ENCODE data around the gene CPAMD8.
"Not testable (repeated sequence)": the region's sequence is repeated elsewhere in the genome, so short reads cannot be mapped to it uniquely, and the experiment has no call there.

Gene CPAMD8

DNA sequence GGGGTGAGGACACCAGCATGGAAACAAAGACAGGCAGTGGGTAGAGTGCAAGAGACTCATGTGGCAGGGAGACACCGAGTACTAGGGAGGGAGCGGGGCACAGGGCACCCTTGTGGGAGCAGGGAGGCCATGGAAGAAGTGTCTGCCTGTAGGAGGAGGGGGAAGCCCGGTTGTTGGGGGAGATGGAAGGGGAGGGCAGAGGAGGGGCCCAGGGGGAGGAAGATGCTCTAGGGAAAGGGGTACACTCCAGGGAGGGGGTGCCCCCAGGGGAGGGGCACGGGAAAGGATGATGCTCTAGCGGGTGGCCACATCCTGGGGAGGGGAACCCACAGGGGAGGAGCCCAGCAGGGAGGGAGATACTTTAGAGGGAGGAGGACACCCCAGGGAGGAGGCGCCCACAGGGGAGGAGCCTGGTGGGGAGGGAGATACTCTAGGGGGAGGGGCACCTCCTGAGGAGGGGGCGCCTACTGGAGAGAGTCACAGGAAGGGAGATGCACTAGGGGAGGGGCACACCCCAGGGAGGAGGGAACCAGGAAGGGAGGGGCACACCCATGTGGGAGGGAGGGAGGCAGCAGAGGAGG, 24.9 kb downstream of the CPAMD8 start:
- peak; percentile 32 for DNase-seq (ENCODE audit: low read depth)

DNA sequence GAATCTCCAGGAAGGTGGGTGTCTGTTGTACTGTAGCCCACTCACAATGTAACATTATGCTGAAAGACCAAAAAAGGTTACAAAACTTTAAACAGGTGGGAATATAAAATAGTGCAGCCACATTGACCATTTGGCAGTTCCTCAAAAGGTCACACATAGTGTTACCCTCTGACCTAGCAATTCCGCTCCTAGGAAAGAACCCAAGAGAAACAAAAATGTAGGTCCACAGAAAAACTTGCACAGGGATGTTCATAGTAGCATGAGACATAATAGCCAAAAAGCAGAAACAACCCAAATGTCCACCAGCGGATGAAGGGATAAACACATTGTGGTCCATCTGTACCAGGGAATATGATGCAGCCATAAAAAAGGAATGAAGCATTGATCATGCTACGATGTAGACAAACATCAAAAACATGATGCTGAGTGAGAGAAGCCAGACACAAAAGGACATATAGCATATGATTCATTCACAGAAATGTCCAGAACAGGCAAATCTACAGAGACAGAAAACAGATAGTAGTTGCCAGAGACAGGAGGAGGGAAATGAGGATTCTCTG, 27.9 kb downstream of the CPAMD8 start:
- no peak for DNase-seq (ENCODE audit: low read depth)

DNA sequence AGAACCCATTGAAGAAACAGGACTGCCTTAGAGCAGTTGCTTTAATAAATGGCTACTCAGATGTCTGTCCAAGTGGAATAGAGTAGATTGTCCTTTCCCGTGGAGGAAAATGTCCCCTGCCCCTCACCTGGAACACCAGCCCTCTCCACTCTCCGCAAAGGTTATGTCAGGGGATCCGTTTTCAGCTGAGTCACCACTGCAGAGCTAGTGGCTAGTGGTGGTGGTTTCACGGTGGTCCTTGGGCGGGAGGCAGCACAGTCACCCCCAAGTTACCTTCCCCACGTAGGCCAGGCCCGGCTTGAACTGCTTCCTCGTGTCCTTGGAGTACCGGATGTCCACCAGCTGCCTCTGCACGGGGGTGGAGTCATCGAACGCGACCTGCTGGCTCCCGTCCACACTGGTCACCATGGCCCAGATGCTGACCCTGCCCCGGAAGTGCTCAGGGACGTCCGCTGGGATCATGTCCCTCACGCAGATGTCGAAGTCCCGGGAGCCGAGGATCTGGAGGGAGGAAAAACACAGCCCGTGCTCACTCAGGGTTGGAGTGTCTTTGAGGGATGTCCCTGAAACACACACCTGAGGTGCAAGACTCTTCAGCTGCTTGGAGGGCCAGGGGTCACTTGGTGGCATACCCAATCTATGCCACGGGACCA, 29.6 kb downstream of the CPAMD8 start:
- DNase-seq (ENCODE audit: low read depth) = not testable (repeated sequence)

DNA sequence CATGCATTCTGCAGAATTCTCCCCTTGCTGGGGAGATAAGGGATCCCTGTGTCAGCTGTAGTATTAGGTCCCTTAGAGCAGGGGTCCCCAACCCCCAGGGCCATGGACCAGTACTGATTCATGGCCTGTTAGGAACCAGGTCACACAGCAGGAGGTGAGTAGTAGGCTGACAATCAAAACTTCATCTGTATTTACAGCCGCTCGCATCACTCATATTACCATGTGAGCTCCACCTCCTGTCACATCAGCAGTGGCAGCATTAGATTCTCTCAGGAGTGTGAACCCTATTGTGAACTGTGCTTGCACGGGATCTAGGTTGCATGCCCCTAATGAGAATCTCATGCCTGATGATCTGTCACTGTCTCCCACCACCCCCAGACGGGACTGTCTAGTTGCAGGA, 37.9 kb downstream of the CPAMD8 start:
- DNase-seq (ENCODE audit: low read depth) = no peak

DNA sequence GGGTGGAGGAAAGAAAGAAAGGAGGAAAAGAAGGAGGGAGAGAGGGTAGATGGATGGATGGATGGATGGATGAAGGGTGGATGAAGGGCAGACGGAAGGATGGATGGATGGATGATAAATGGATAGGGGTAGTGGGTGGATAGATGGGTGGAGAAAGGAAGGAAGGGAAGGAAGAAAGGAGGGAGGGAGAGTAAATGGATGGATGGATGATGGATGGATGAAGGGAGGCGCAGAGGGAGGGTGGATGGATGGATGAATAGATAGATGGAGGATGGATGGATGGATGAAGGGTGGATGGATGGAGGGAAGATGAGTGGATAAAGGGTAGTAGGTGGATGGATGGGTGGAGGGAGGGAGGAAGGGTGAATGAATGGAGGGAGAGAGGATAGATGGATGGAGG, 41.2 kb downstream of the CPAMD8 start:
- DNase-seq (ENCODE audit: low read depth) = no peak

DNA sequence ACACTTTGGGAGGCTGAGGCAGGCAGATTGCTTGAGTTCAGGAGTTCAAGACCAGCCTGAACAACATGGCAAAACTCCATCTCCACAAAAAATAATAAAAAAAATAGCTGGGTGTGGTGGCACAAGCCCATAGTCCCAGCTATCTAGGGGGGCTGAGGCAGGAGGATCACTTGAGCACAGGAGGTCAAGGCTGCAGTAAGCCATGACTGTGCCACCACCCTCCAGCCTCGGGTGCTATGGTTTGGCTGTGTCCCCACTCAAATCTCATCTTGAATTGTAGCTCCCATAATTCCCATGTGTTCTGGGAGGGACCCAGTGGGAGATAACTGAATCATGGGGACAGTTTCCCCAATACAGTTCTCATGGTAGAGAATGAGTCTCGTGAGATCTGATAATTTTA, 44.0 kb downstream of the CPAMD8 start:
- not testable (repeated sequence) for DNase-seq (ENCODE audit: low read depth)

DNA sequence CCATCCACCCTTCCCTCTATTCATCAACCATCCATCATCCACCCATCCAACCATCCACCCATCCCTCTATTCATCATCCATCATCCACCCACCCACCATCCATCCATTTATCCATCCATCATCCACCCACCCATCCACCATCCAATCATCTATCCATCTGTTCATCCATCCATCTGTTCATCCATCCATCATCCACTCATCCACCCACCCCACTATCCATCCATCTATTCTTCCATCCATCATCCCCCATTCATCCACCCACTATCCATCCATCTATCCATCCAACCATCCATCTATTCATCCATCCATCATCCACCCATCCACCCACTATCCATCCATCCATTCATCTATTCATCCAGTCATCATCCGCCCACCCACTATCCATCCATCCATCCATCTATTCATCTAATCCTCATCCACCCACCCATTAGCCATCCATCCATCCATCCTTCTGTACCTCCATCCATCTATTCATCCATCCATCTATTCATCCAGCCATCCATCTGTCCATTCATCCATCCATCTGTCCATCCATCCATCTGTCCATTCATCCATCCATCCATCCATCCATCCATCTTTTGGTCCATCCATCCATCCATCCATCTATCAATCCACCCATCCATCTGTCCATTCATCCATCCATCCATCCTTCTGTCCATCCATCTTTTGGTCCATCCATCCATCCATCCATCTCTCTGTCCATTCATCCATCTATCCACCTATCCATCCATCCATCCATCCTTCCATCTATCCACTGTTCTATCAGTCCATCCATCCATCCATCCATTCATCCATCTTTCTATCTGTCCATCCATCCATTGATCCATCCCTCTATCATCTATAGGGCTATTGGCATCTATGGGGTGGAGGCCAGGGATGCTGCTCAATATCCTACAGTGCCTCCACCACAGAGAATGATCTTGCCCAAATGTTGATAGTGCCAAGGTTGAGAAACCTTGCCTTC, 47.5 kb downstream of the CPAMD8 start:
- DNase-seq (ENCODE audit: low read depth) = no peak

DNA sequence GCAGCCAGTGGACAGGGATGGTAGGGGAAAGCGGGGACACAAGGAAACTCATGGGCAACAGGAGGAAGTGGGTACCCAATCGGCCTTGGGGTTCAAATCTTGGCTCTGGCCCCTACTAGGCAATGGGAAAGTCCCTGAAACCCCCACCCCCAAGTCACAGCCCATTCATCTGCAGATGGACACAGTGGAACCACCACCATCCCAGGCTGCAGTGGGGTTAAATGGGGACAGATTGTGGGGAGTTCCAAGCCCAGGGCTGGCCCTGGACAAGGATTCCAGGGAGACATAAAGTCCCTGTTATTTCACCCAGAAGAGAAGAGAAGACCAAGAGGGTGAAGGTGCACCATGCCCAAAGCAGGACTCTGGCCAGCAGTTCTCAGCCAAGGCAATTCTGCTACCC, 48.5 kb downstream of the CPAMD8 start:
- DNase-seq (ENCODE audit: low read depth) = no peak

DNA sequence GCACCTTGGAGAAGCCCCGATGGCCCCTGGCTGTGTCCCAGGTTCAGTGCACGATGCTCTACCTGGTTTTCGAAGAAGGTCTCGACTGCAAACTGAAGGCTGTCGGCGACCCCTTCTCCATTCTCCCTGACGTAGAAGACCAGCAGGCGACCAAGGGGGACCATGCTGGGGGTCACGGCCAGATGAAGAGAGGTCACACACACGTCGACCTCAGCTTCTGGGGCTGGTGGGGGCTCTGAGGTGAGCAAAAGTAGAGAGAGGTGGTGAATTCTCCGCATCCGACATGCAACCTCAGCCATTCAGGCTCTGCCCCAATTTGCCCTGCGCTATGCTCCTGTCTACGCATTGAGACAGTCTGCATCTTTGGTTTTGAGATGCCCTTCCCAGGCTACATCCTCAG, 49.3 kb downstream of the CPAMD8 start:
- no peak for DNase-seq (ENCODE audit: low read depth)

DNA sequence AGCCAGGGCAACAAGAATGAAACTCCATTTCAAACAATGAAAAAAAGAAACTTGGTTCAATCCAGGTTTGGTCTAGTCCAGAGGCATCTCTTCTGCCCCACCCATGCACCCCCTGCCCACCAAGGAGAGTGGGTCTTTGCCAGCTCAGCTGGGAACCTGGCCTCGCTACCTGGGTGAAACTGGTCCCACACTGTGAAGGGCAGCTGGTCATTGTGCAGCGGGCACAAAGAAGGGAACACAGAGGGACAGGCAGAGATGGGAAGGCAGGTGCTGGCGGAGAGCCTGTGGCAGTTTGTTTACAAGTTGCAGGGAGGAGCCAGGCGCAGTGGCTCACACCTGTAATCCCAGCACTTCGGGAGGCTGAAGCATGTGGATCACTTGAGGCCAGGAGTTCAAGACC, 50.2 kb downstream of the CPAMD8 start:
- no peak for DNase-seq (ENCODE audit: low read depth)

DNA sequence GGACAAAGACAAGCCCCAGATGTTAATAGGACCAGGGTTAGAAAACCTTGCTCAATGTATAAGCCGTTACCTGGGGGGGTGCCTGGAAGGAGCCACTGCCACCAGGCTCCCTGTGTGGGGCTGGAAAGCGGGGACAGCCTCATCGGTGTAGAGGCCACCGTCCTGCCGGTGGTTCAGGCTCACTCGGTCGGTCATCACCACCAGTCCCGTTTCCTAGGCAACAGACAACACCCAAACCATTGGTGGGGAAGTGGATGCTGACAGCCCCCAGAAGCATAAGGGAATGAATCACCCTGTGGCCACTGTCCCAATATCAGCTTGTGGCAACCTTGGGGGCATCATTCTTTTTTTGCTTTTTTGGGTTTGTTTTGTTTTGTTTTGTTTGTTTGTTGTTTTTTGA, 55.8 kb downstream of the CPAMD8 start:
- no peak for DNase-seq (ENCODE audit: low read depth)

DNA sequence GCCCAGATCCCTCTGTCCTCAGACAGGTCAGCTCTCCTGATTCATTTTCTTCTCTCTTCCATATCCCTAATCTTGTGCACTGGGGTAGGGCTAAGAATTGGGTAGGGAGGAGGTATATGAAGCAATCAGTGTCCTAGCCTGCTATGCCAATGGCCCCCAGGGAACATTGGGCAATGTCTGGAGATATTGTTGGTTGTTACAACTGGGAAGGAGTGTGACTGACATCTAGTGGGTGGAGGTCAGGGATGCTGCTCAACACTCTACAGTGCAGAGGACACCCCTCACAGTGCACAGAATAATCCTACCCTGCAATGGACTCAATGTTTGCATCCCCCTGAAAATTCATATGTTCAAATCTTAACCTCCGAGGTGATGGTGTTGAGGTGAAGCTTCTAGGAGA, 57.5 kb downstream of the CPAMD8 start:
- DNase-seq (ENCODE audit: low read depth) = no peak

DNA sequence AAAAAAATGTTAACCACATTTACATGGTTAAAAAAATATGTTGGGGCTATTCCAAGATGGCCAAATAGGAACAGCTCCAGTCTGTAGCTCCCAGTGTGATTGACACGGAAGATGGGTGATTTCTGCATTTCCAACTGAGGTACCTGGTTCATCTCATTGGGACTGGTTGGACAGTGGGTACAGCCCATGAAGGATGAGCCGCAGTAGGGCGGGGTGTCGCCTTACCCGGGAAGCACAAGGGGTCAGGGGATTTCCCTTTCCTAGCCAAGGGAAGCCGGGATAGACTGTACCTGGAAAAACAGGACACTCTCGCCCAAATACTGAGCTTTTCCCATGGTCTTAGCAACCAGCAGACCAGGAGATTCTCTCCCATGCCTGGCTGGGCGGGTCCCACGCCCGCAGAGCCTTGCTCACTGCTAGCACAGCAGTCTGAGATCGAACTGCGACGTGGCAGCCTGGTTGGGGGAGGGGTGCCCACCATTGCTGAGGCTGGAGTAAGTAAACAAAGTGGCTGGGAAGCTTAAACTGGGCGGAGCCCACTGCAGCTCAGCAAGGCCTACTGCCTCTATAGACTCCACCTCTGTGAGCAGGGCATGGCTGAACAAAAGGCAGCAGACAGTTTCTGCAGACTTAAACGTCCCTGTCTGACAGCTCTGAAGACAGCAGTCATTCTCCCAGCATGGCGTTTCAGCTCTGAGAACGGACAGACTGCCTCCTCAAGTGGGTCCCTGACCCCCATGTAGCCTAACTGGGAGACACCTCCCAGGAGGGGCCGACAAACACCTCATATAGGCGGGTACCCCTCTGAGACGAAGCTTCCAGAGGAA, 65.4 kb downstream of the CPAMD8 start:
- not testable (repeated sequence) for DNase-seq (ENCODE audit: low read depth)

DNA sequence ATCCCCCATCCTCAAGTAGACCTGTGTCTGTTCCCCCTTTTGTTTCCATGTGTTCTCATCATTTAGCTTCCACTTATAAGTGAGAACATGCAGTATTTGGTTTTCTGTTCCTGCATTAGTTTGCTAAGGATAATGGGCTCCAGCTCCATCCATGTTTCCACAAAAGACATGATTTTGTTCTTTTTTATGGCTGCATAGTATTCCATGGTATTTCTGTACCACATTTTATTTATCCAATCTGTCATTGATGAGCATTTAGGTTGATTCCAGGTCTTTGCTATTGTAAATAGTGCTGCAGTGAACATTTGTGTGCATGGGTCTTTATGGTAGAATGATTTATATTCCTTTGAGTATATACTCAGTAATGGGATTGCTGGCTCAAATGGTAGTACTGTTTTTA, 68.3 kb downstream of the CPAMD8 start:
- DNase-seq (ENCODE audit: low read depth) = not testable (repeated sequence)

DNA sequence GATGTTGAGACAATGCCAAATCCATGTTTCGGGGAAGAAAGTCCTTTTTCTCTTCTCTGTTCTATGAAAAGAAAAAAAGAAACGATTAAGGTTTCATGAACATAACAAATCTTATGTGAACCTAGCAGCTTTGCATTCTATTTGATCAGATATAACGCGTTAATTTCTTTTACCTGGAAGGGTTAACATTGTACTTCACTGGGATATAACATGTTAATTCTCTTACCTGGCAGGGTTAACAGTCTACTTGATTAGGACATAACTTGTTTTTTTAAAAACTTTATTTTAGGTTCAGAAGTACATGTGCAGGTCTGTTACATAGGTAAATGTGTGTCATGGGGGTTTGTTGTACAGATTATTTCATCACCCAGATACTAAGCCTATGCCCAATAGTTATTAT, 68.8 kb downstream of the CPAMD8 start:
- DNase-seq (ENCODE audit: low read depth) = no peak

DNA sequence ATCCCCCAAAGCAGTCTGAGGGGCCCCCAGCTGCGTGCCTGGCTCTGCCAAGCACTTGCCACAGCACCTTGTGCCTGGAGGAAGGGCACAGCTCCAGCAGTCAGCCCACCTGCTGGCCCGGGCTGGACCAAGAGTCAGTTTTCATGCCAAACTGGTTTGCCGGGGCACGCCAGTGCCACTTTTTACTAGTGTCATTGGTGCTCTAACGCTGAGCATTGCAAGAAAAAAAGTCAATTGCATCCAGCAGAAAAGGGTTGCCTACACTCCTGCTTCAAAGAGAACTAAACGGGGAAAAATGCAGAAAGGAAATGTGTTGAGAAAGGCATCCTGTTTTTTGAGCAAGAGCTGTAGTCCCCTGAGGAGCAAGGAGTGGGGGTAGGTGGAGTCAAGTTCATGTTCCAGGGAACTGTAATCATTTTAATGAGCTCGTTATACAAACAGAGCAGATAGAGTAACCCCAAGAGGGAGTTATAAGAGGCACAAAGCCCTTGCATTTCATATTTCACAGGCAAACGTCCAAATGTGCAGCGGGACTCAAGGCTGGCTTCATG, 69.4 kb downstream of the CPAMD8 start:
- no peak for DNase-seq (ENCODE audit: low read depth)

DNA sequence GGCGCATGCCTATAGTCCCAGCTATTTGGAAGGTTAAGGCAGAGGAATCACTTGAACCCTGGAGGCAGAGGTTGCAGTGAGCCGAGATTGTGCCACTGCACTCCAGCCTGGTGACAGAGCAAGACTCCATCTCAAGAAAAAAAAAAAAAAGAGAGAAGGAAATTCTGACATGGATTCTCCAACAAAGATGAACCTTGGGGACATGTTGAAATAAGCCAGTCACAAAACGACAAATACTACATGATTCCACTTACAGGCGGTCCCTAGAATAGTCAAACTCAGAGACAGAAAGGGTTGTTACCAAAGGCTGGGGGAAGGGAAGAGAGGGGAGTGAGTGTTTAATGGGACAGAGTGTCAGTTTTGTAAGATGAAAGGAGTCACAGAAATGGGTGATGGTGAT, 71.4 kb downstream of the CPAMD8 start:
- DNase-seq (ENCODE audit: low read depth) = no peak

DNA sequence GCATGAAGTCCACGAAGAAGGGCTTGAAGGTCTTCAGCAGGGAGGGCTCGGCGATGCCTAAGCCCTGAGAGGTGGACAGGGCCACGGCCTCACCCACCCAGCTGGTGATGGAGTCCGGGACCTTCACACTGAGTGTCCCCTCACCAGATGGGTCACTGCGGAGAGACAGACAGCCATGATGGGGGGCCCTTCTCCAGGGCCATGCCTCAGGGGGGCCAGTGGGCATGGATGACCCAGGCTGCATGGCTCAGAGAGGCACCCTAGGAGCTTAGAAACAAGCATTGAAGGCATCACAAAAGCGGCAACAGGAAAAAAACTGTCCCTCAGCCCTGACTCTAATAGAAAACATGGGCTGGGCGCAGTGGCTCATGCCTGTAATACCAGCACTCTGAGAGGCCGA, 74.6 kb downstream of the CPAMD8 start:
- no peak for DNase-seq (ENCODE audit: low read depth)

DNA sequence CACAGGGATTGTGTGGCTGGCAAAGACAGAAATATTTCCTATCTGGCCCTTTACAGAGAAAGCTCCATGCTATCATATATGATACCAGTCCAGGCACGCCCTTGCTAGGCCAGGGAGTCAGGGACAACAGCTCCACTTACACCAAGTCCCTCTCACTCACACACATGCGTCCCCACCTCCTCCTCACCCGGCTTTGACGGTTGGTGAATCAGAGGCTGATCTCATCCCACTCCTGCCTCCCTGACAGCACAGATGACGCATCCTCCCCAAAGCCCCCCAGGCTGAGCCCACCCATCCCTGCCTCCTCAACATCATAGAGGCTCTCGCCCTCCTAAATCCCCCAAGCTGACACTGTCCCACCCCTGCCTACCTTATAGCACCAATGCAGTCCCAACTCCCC, 75.1 kb downstream of the CPAMD8 start:
- no peak for DNase-seq (ENCODE audit: low read depth)

DNA sequence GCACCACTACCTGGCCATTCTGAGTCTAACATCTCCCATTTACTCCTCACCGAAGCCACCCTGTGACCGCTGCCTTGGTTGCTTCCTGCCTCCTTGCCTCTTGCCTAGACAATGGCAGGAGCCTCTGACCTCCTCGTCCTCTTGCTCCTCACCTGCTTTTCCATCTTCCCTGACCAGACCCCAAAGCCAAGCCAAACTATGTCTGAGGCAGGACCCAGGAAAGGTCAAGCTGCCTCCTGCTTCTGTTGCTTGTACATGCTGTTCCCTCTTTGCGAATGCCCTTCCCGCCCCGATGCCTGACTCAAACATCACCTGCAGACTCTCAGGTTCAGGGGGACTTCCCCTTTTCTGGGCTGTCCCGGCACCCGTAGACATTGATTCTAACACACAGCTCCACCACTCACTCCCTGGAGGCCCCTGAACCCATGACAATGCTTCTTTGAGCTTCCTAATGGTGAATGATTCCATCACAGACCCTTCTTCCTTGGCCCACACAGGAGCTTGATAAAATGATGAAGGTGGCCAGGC, 77.0 kb downstream of the CPAMD8 start:
- DNase-seq (ENCODE audit: low read depth) = no peak
